Activated T-helper 1 cell treated with anti-CD3 and anti-CD28 coated beads, Interleukin-2, amount 50 U/mL, for 16 hours (primary cell): ENCODE data around the gene ZNF569.
"Not testable (repeated sequence)": the region's sequence is repeated elsewhere in the genome, so short reads cannot be mapped to it uniquely, and the experiment has no call there.

Experiments used
- DNase-seq, 2 donors: peaks; one replicate each; pipeline ENCODE4 v3.0.0-alpha.2; 2020; ENCODE audit warnings: low read depth in 1 of 2, low spot score in 1 of 2

Gene ZNF569

DNA sequence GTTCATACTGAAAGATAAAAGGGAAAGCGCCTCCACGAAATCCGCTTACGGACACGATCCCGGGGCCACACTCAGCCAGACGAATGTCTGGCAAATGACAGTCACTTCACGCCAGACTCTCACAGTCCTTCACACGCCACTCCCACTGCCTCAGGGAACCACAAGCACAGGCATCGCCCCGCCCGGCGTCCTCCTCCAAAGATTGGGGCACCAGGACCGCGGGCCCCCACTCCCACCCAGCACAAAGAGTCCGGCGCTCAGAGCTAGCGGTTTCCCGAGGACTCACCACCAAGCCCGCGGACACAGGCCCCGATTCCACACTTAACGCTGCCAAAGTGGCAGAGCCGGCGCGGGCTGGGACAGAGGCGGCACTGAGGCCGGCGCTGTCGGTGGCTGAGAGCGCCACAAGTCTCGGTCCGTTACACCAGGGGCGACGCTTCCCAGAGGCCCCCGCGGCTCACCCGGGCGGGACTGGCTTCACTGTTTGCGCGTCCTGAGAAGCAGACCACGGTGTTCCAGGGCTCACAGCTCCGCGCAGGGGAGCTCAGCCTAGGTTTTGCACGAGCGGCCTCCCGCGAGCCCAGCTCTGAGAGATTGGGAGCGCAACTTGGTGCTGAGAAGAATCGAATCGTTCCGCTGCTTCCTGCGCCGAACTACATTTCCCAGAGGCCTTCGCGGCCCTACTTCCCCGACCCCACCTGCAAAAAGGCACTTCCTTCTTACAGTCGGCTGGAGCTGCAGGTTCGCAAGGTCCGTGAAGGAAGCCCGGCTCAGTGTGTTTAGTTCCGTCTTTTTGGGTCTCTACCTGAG, at the start of gene ZNF569:
ZNF569 (minus strand) TSS at position 647 of the 810 bp plus-strand sequence. CDS start 22,523 bp downstream, outside the sequence.
- DNase-seq, result peak; percentile 74 to 75

DNA sequence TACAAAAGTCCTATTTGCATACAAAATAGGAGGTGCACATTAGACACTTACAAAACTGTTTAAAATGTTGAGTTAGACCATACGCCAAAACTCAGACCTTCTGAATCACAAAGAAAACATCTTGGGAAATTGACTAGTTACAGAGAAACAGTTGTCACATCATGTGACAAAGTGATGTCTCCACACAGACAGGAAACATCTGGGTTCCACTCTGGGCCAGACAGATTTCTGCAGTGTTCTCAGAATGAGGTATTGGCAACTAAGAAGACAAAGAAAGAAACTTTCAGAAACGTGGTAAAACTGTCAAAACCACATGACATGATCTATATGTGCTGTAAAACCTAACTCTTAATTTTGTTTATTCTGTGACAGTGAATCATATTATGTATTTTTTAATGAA, 46.2 kb upstream of the ZNF569 start:
- no peak for DNase-seq

DNA sequence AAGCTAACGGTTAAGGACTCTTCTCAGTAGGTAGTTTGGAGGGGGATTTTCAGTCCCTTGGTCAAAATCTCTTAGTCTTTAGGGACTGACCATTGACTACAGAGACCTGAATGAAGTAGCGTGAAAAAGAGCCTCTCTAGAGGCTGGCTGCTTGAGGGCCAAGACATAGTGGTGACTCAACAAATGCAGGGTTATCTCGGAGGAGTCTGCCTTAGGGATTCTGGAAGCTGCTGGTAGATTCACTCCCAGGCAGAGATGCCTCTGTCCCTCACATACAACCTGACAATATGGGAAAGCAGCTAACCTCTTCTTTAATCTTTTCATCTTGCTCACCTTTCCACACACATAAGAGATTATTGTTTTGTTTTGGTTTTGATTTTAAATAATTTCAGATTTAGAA, 44.6 kb upstream of the ZNF569 start:
- no peak for DNase-seq

DNA sequence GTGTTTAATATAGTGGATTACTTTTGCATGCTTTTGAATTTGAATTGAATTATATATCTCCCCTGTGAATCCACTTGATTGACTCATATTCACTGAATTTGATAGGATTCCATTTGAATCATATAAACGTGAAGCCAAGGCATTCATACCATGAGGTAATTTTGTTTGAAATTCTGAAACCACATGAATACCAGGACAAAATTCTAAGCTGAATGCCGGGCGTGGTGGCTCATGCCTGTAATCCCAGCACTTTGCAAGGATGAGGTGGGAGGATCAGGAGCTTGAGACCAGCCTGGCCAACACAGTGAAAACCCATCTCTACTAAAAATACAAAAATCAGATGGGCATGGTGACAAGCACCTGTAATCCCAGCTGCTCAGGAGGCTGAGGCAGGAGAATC, 43.9 kb upstream of the ZNF569 start:
- no peak for DNase-seq

DNA sequence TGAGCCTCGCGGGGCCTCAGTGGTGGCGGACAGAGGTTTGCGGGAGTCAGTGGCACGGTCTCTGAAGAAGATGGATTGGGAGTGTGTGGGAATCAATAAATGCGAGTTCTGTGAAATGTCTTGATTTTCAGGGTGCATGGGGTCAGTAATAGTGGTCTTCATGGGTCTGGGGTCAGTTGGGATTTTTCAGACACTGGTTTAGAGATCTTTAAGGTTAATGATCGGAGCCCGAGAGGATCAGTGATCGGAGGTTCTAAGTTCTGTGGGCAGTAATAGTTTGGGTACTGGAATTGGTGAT, 39.9 kb upstream of the ZNF569 start:
- no peak for DNase-seq

DNA sequence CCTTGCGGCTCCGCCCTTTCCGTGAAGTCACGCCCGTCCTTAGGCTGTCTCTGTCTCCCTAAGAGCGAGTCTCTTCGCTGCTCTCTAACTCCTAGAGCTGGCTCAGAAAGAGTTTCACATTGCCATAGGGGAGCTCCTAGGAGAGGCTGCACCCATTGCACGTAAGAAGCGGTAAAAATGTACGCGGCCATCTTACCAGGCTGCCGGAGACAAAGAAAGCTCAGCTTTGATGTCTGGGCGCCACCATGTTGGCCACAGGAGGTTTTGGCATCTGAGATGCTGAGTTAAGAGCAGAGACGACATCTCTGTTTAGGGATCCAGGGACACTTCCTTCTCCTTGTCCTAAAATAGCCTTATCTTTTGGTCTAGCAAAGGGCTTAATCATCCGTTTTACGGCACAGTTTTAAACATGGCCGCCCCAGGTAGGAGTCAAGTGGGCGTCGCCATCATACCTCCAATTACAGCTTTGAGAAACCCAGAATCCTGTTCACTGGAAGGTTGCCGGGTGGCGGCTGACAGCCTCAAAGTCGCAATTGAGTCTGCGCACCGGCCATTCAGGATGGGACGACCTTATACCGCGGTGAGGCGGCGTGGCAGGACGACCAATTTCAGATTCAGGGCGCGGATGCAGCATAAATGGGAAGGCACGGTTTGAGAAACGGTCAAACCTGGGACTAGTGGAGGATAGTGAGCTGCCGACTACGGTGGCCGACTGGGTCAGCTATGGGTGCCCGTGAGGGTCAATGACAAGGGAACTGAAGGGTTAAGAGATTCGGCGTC, 39.3 kb upstream of the ZNF569 start, which contains the start of gene ZNF793:
ZNF793 (plus strand) TSS at position 553 of the 780 bp plus-strand sequence. CDS start 16,501 bp downstream, outside the sequence.
- DNase-seq, result peak; percentile 52 to 71

DNA sequence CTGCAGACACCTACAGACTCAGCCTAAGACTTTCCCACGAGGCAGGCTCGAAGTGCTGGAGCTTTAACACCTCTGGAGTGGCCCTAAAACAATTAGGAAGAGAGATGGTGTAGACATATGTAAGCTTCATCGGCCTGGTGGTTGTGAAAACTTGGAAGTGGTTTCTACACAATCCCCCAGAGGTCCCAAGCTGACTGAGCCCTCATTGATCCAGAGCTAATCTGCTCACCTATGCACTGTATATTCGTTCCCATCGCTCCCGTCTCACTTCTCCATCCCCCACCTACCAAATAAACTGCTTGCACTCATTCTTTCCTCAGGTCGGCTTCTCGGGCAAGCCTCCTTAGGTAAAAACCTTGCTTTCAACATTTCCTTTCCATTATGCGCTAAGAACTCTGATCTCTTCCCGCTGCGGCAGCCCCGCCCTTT, 38.7 kb upstream of the ZNF569 start:
- DNase-seq, result no peak

DNA sequence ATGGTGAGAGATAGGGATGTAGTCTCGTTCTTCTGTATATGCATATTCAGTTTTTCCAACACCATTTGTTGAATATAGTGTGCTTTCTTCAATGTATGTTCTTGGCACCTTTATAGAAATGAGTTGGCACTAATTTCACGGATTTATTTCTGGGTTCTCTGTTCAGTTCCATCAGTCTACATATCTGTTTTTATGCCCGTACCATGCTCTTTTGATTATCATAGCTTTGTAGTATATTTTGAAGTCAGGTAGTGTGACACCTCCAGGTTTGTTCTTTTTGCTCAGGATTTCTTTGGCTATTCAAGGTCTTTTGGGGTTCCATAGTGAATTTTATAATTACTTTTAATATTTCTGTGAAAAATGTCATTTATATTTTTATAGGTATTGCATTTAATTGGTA, 25.0 kb upstream of the ZNF569 start:
- no peak for DNase-seq

DNA sequence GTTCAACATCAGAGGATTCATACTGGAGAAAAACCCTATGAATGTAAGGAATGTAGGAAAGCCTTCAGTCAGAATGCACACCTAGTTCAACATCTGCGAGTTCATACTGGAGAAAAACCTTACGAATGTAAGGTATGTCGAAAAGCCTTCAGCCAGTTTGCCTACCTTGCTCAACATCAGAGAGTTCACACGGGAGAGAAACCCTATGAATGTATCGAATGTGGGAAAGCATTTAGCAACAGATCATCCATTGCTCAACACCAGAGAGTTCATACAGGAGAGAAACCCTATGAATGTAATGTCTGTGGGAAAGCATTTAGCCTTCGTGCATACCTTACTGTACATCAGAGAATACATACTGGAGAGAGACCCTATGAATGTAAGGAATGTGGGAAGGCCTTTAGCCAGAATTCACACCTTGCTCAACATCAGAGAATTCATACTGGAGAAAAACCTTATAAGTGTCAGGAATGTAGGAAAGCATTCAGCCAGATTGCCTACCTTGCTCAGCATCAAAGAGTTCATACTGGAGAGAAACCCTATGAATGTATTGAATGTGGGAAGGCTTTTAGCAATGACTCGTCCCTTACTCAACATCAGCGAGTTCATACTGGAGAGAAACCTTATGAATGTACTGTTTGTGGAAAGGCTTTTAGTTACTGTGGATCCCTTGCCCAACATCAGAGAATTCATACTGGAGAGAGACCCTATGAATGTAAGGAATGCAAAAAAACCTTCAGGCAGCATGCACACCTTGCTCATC, 17.3 kb upstream of the ZNF569 start:
- no peak for DNase-seq

DNA sequence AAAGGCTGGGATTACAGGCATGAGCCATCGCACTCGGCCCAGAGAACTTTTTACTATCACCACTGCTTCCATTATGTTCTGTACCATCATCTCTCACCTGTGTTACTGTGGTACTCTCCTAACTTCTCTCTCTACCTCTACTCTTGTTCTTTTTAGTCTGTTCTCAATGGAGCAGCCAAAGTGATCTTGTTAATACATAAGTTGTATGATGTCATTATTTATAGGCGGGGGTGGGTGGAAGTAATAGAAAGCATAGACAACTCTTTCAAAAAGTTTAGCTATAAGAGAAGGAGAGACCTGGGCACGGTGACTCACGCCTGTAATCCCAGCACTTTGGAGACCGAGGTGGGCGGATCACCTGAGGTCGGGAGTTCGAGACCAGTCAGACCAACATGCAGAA, 4.9 kb upstream of the ZNF569 start:
- DNase-seq, result no peak

DNA sequence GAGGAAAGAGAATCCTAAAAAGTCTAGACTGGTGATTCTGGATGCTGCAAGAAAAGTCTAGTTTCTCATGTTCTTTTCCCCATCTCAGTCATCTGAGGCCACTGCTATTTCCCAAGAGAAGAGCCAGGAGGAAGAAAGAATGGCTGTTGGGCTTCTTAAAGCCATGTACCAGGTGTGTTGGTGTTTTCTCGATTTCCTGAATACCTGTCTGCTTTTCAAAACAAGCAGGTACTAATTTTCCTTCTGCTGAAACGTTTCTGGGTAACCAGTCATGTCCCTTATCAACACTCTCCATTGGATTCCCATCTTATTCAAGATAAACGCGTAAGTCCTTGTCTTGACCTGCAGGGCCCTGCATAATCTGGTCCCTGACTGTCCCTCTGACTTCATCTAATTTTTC, 3.0 kb upstream of the ZNF569 start:
- DNase-seq, result no peak

DNA sequence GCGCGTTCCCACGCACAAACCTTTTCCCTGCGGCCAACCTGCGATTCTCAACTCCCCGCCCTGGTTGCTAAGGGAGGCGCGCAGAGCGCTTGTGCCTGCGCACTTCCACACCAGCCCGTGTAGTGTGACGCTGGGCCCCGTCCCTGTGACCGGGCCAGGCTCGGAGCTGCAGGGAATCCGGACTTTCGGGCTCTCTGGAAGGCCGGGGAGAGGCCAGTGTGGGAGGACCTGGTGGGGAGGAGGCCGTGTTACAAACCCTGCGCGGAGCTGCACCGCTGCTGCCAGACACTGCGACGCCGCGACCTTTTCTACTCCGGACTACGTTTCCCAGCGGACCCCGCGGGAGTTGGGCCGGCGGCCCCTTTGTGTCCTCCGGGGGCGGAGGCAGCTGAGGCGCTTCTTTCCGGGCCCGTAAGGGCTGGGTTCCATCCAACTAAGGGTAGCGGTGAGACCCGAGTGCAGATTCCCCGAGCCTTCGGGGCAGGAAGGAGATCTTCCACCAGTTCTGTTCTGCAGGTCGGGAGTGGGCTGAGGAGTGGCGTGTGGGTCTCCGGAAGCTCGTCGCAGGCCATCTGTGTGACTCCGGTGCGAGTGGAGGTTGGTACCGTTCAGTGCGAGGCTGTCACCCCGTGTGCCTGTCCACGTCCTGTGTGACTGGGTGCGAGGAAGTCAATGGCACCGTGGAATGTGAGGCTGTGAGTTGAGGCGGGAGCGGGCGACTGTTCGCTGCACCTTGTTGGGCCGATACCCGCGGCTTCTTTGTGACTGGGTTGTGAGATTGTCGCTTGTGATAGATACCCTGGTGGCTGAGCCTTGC, 1.9 kb upstream of the ZNF569 start, which contains the start of gene ZNF570:
ZNF570 (plus strand) TSS at position 396 of the 817 bp plus-strand sequence. CDS start 999 bp downstream, outside the sequence.
- DNase-seq, result peak; percentile 73 to 79

DNA sequence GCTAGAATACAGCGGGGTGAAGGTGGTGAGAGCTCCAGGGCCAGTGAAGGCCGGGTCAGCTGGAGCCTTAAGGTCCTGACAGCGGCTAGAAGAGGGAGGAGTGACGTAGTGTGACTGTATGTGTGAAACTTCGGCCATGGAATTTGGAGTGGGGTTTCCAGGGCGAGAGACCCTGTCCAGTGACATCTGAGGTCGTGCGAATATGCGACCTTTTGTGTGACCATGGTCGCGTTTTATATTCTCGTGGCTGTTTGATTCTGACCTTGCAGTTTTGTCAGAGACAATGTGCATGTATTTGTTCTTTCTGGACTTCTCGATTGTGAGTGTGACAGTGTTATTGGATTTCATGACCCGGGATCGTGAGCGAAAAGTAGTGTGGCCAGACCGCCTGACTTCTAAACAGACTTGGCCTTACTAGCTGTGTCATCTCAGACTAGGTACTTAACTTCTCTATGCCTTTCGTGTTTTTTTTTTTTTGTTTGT, 405 bp upstream of the ZNF569 start:
- no peak for DNase-seq

DNA sequence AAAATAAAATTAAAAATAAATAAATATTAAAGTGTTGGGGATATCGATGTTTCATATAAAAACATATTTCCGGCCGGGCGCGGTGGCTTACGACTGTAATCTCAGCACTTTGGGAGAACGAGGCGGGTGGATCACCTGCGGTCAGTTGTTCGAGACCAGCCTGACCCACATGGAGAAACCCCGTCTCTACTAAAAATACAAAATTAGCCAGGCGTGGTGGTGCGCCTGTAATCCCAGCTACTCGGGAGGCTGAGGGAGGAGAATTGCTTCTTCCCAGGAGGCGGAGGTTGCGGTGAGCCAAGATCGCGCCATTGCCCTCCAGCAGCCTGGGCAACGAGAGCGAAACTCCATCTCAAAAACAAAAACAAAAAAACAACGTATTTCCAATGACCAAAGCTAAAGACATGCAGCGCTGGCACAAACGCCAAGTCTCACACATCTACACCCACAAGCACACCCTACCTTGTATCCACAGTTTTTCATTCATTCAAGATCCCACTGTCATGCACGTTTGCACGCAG, 907 bp downstream of the ZNF569 start:
- DNase-seq, result no peak

DNA sequence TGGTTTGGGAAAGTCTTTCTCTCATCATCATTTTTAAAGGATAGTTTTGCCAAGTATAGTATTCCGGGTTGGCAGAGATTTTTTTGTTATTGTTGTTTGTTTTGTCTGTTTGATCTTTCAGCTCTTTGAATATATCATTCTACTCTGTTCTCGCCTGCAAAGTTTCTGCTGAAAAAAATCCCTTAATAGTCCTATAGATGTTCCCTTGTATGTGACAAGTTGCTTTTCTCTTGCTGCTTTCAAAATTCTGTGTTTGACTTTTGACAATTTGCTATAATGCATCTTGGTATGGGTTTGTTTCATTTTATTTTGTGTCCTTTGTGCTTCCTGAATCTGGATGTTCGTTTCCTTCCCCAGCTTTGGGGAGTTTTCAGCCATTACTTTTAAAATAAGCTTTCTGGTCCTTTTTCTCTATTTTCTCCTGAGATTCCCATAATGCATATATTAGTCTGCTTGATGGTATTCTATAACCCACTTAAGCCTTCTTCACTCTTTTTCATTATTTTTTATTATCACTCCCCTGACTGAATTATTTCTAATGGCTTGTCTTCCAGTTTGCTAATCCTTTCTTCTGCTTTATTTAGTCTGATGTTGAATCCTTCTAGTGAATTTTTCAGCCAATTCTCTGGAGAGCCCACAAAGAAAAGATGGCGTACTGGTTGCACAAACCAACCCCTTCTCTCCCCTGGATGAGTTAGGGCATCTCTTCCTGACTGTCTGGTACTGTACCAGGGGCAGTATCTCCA, 14.6 kb downstream of the ZNF569 start:
- no peak for DNase-seq

DNA sequence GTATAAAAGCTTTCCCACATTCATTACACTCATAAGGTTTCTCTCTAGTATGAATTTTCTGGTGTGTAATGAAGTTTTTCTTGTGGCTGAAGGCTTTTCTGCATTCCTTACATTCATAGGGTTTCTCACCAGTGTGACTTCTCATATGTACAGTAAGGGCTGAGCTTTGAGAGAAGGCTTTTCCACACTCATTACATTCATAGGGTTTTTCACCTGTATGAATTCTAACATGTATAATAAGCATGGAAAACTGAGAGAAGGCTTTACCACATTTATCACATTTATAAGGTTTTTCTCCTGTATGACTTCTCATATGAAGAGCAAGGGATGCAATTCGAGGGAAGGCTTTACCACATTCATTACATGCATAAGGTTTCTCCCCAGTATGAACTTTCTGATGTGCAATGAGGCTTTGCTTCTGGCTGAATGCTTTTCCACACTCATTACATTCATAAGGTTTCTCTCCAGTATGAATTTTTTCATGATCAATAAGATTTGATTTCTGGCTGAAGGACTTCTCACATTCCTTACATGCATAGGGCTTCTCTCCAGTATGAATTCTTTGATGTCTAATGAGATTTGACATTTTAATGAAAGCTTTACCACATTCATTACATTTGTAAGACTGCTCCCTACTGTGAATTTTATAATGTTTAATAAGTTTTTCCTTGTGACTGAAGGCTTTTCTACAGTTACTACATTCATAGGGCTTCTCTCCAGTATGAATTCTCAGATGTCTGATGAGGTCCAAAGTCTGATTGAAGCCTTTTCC, 53.7 kb downstream of the ZNF569 start:
- no peak for DNase-seq

DNA sequence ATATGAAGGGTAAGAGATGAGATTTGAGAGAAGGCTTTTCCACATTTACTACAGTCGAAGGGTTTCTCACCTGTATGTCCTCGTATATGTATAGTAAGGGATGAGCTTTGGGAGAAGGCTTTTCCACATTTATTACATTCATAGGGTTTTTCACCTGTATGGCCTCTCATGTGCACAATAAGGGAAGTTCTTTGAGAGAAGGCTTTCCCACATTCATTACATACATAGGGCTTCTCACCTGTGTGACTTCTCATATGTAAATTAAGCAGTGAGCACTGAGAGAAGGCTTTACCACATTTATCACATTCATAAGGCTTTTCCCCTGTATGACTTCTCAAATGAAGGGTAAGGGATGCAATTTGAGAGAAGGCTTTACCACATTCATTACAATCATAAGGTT, 54.5 kb downstream of the ZNF569 start:
- DNase-seq, result no peak

DNA sequence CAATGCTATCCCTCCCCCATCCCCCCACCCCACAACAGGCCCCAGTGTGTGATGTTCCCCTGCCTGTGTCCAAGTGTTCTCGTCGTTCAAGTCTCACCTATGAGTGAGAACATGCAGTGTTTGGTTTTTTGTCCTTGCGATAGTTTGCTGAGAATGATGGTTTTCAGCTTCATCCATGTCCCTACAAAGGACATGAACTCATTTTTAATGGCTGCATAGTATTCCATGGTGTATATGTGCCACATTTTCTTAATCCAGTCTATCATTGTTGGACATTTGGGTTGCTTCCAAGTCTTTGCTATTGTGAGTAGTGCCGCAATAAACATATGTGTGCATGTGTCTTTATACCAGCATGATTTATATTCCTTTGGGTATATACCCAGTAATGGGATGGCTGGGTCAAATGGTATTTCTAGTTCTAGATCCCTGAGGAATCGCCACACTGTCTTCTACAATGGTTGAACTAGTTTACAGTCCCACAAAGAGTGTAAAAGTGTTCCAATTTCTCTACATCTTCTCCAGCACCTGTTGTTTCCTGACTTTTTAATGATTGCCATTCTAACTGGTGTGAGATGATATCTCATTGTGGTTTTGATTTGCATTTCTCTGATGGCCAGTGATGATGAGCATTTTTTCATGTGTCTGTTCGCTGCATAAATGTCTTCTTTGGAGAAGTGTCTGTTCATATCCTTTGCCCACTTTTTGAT, 61.0 kb downstream of the ZNF569 start:
- not testable (repeated sequence) for DNase-seq
